OCI-LY3 (cell line): ENCODE results near the gene ITFG1.

ENCODE experiments used
- EZH2phosphoT487 ChIP-seq: fragments of 200-600 bp; shearing (Covaris generic); IDR thresholded peaks from 2 replicates; pipeline ENCODE4 v1.6.1; 2018; ENCODE audit warnings: antibody characterized with exemption, mixed run types, low read depth
- TF ChIP-seq, protein P1 (sequence below): fragments of 200-600, 300-600 bp; sonication (generic); IDR thresholded peaks from 2 replicates; pipeline ENCODE4 v1.5.1; 2014; ENCODE audit warnings: antibody characterized with exemption, low read length, low read depth

DNA sequence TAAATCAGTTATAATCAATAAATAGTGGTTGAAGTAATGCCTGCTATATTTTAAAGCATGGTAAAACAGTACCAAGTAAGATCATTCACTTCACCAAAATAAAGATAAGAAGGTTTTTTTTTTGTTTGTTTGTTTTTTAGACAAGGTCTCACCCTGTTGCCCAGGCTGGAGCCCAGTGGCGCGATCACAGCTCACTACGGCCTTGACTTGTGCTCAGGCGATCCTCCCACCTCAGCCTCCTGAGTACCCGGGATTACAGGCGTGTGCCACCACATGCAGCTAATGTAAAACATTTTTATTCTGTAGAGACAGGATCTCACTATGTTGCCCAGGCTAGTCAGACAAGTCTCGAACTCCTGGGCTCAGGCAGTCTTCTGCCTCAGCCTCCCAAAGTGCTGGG is 232.6 kb downstream of the ITFG1 start:
- TF ChIP-seq, protein P1, sequence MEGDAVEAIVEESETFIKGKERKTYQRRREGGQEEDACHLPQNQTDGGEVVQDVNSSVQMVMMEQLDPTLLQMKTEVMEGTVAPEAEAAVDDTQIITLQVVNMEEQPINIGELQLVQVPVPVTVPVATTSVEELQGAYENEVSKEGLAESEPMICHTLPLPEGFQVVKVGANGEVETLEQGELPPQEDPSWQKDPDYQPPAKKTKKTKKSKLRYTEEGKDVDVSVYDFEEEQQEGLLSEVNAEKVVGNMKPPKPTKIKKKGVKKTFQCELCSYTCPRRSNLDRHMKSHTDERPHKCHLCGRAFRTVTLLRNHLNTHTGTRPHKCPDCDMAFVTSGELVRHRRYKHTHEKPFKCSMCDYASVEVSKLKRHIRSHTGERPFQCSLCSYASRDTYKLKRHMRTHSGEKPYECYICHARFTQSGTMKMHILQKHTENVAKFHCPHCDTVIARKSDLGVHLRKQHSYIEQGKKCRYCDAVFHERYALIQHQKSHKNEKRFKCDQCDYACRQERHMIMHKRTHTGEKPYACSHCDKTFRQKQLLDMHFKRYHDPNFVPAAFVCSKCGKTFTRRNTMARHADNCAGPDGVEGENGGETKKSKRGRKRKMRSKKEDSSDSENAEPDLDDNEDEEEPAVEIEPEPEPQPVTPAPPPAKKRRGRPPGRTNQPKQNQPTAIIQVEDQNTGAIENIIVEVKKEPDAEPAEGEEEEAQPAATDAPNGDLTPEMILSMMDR: no peak
- no peak for TF ChIP-seq EZH2phosphoT487
